Memory B cell (primary cell): Measurements from ENCODE around the gene ESM1.

ENCODE experiments used
- ATAC-seq: fragments of 150-1000 bp; cut with Tn5 transposase; 2 replicates; pipeline ENCODE4 v1.10.0; 2021; ENCODE audit warnings: low read depth, mild to moderate bottlenecking, moderate library complexity
- DNase-seq, 2 donors: peaks; one replicate each; pipeline ENCODE4 v3.0.0; 2022; ENCODE audit warnings: low spot score in 2 of 2
- H3K27ac Mint-ChIP-seq: one replicate; pipeline ENCODE4 v1.8.0; 2022; ENCODE audit warnings: mild to moderate bottlenecking, moderate library complexity, mixed read lengths
- H3K27me3 Mint-ChIP-seq: one replicate; pipeline ENCODE4 v1.8.0; 2022; ENCODE audit warnings: mixed read lengths
- H3K36me3 Mint-ChIP-seq: one replicate; pipeline ENCODE4 v1.8.0; 2022; ENCODE audit warnings: mild to moderate bottlenecking, mixed read lengths
- H3K4me1 Mint-ChIP-seq: one replicate; pipeline ENCODE4 v1.8.0; 2022; ENCODE audit warnings: mixed read lengths
- H3K4me3 Mint-ChIP-seq: one replicate; pipeline ENCODE4 v1.8.0; 2022; ENCODE audit warnings: mild to moderate bottlenecking, moderate library complexity, mixed read lengths
- H3K9me3 Mint-ChIP-seq: one replicate; pipeline ENCODE4 v1.8.0; 2022; ENCODE audit warnings: mixed read lengths

The ESM1 gene

GRCh38 chr5:54996466-54996865, 11.1 kb upstream of the ESM1 start:
- Mint-ChIP-seq H3K9me3 (peaks cover 2% of the 10 kb centered on the region), H3K36me3 (no peaks in the 10 kb centered on the region), H3K4me1 (no peaks in the 10 kb centered on the region), H3K4me3 (no peak overlapping the region), H3K27ac (no peak overlapping the region), H3K27me3 (peaks cover 7% of the 10 kb centered on the region)
- ATAC-seq (no peak), DNase-seq (no peak)

- Mint-ChIP-seq H3K27me3 (peaks cover 9% of the 10 kb centered on the region), H3K9me3 (no peaks in the 10 kb centered on the region), H3K4me1 (no peaks in the 10 kb centered on the region), H3K27ac (no peak overlapping the region), H3K4me3 (no peak overlapping the region), H3K36me3 (no peaks in the 10 kb centered on the region)
- DNase-seq (no peak), ATAC-seq (no peak)
Observed at GRCh38 chr5:54995168-54995567, 9.8 kb upstream of the ESM1 start.

GRCh38 chr5:54994628-54995027, 9.2 kb upstream of the ESM1 start:
- Mint-ChIP-seq H3K36me3 (no peaks in the 10 kb centered on the region), H3K4me1 (no peaks in the 10 kb centered on the region), H3K4me3 (no peak overlapping the region), H3K27me3 (peaks cover 9% of the 10 kb centered on the region), H3K9me3 (no peaks in the 10 kb centered on the region), H3K27ac (no peak overlapping the region)
- DNase-seq (no peak), ATAC-seq (no peak)

- Mint-ChIP-seq H3K9me3 (no peaks in the 10 kb centered on the region), H3K4me1 (no peaks in the 10 kb centered on the region), H3K36me3 (no peaks in the 10 kb centered on the region), H3K27ac (no peak overlapping the region), H3K4me3 (no peak overlapping the region), H3K27me3 (peaks cover 9% of the 10 kb centered on the region)
- ATAC-seq (no peak), DNase-seq (no peak)
Observed at GRCh38 chr5:54993318-54993717, 7.9 kb upstream of the ESM1 start.

GRCh38 chr5:54991416-54991815, 6.0 kb upstream of the ESM1 start:
- H3K36me3 Mint-ChIP-seq: no peaks in the 10 kb centered on the region
- DNase-seq: no peak
- H3K4me1 Mint-ChIP-seq: no peaks in the 10 kb centered on the region
- peaks cover 7% of the 10 kb centered on the region for H3K27me3 Mint-ChIP-seq
- H3K4me3 Mint-ChIP-seq: no peak overlapping the region
- ATAC-seq: no peak
- no peaks in the 10 kb centered on the region for H3K9me3 Mint-ChIP-seq
- no peak overlapping the region for H3K27ac Mint-ChIP-seq

- Mint-ChIP-seq H3K4me3 (no peak overlapping the region), H3K9me3 (no peaks in the 10 kb centered on the region), H3K4me1 (no peaks in the 10 kb centered on the region), H3K27me3 (peaks cover 7% of the 10 kb centered on the region), H3K27ac (no peak overlapping the region), H3K36me3 (no peaks in the 10 kb centered on the region)
- DNase-seq (no peak), ATAC-seq (no peak)
Observed at GRCh38 chr5:54990841-54991258, 5.5 kb upstream of the ESM1 start.

GRCh38 chr5:54988817-54989216, 3.4 kb upstream of the ESM1 start:
- Mint-ChIP-seq H3K9me3 (no peaks in the 10 kb centered on the region), H3K4me1 (no peaks in the 10 kb centered on the region), H3K27me3 (peaks cover 9% of the 10 kb centered on the region), H3K36me3 (no peaks in the 10 kb centered on the region), H3K4me3 (no peak overlapping the region), H3K27ac (no peak overlapping the region)
- ATAC-seq (no peak), DNase-seq (no peak)

GRCh38 chr5:54988218-54988617, 2.8 kb upstream of the ESM1 start:
- Mint-ChIP-seq H3K27me3 (peaks cover 7% of the 10 kb centered on the region), H3K4me1 (no peaks in the 10 kb centered on the region), H3K4me3 (no peak overlapping the region), H3K27ac (no peak overlapping the region), H3K36me3 (no peaks in the 10 kb centered on the region), H3K9me3 (no peaks in the 10 kb centered on the region)
- ATAC-seq (no peak), DNase-seq (no peak)

- Mint-ChIP-seq H3K36me3 (no peaks in the 10 kb centered on the region), H3K4me1 (no peaks in the 10 kb centered on the region), H3K4me3 (no peak overlapping the region), H3K27ac (no peak overlapping the region), H3K9me3 (no peaks in the 10 kb centered on the region), H3K27me3 (peaks cover 7% of the 10 kb centered on the region)
- no peak for ATAC-seq
- no peak for DNase-seq
Observed at GRCh38 chr5:54986269-54986654, 869 bp upstream of the ESM1 start.

GRCh38 chr5:54981928-54982327, 3.5 kb downstream of the ESM1 start:
- ATAC-seq (no peak), DNase-seq (no peak)
- no peak overlapping the region for H3K4me3 Mint-ChIP-seq
- H3K27me3 Mint-ChIP-seq: peaks cover 10% of the 10 kb centered on the region
- H3K4me1 Mint-ChIP-seq: no peaks in the 10 kb centered on the region
- H3K27ac Mint-ChIP-seq: no peak overlapping the region
- no peaks in the 10 kb centered on the region for H3K9me3 Mint-ChIP-seq
- no peaks in the 10 kb centered on the region for H3K36me3 Mint-ChIP-seq

- H3K9me3 Mint-ChIP-seq: no peaks in the 10 kb centered on the region
- DNase-seq (no peak), ATAC-seq (no peak)
- no peaks in the 10 kb centered on the region for H3K36me3 Mint-ChIP-seq
- H3K27me3 Mint-ChIP-seq: peaks cover 8% of the 10 kb centered on the region
- H3K27ac Mint-ChIP-seq: no peak overlapping the region
- no peak overlapping the region for H3K4me3 Mint-ChIP-seq
- H3K4me1 Mint-ChIP-seq: no peaks in the 10 kb centered on the region
Observed at GRCh38 chr5:54975701-54976100, 9.7 kb downstream of the ESM1 start.

GRCh38 chr5:54969856-54970828, 15.3 kb downstream of the ESM1 start:
- no peak for ATAC-seq
- no peaks in the 10 kb centered on the region for H3K36me3 Mint-ChIP-seq
- no peak overlapping the region for H3K27ac Mint-ChIP-seq
- no peak for DNase-seq
- H3K4me3 Mint-ChIP-seq: no peak overlapping the region
- peaks cover 8% of the 10 kb centered on the region for H3K27me3 Mint-ChIP-seq
- no peaks in the 10 kb centered on the region for H3K9me3 Mint-ChIP-seq
- no peaks in the 10 kb centered on the region for H3K4me1 Mint-ChIP-seq

GRCh38 chr5:54969242-54969641, 16.2 kb downstream of the ESM1 start:
- DNase-seq (no peak), ATAC-seq (no peak)
- Mint-ChIP-seq H3K27me3 (peaks cover 4% of the 10 kb centered on the region), H3K36me3 (no peaks in the 10 kb centered on the region), H3K9me3 (no peaks in the 10 kb centered on the region), H3K27ac (no peak overlapping the region), H3K4me3 (no peak overlapping the region), H3K4me1 (no peaks in the 10 kb centered on the region)

- no peaks in the 10 kb centered on the region for H3K9me3 Mint-ChIP-seq
- ATAC-seq: no peak
- H3K36me3 Mint-ChIP-seq: no peaks in the 10 kb centered on the region
- no peak overlapping the region for H3K4me3 Mint-ChIP-seq
- H3K4me1 Mint-ChIP-seq: no peaks in the 10 kb centered on the region
- H3K27me3 Mint-ChIP-seq: peaks cover 8% of the 10 kb centered on the region
- no peak for DNase-seq
- no peak overlapping the region for H3K27ac Mint-ChIP-seq
Observed at GRCh38 chr5:54965806-54966205, 19.6 kb downstream of the ESM1 start.

- H3K9me3 Mint-ChIP-seq: no peaks in the 10 kb centered on the region
- H3K27me3 Mint-ChIP-seq: peaks cover 10% of the 10 kb centered on the region
- H3K27ac Mint-ChIP-seq: no peak overlapping the region
- H3K36me3 Mint-ChIP-seq: no peaks in the 10 kb centered on the region
- no peak for DNase-seq
- no peak overlapping the region for H3K4me3 Mint-ChIP-seq
- H3K4me1 Mint-ChIP-seq: no peaks in the 10 kb centered on the region
- ATAC-seq: no peak
Observed at GRCh38 chr5:54964405-54964804, 21.0 kb downstream of the ESM1 start.
